Measurements from ENCODE around the gene BHLHA15.

BHLHA15 gene

DNA sequence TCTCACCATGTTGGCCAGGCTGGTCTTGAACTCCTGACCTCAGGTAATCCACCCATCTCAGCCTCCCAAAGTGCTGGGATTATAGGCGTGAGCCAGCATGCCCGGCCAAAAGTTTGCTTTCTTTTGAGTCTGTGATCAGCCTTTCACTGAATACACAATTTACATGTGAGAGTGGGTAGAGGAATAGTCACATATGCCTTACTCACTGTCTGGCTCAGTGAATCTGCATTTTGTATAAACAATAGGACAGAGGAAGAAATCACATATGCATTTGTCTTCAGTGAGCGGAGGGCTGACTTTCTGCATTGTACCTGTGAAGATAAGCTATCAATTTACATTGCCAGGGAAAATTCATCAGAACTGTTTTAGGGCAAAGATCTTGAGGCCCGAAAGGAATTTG lies 43.3 kb downstream of the BHLHA15 start:
- Histone ChIP-seq H2BK5ac (ENCODE audit: low read length) (no peak overlapping the region), H3K9me3 (replicated peaks in 1 of 2; ENCODE audit: control insufficient read depth in 2 of 2, insufficient read depth in 1 of 2, low read depth in 1 of 2, low read length in 2 of 2) (no peaks in the 10 kb centered on the region), H3K4me3 (ENCODE audit: low read length in 2 of 2) (no peak overlapping the region), H2BK12ac (ENCODE audit: low read length) (no peak overlapping the region), H3K14ac (ENCODE audit: low read length) (no peak overlapping the region), H3K27ac (replicated peaks; ENCODE audit: low read length) (no peak overlapping the region), H3K36me3 (replicated peaks in 1 of 2; ENCODE audit: control insufficient read depth in 2 of 2, insufficient read depth in 2 of 2, low read length in 2 of 2) (peaks cover 3 to 20% of the 10 kb centered on the region in 2 donors), H3K79me1 (ENCODE audit: low read depth, low read length) (peaks cover 9% of the 10 kb centered on the region), H2AK5ac (ENCODE audit: low read depth, low read length) (no peak overlapping the region), H3K4ac (ENCODE audit: low read length) (no peak overlapping the region), H2BK120ac (ENCODE audit: low read depth, low read length) (no peak overlapping the region), H3K27me3 (ENCODE audit: control insufficient read depth in 3 of 3, insufficient read depth in 3 of 3, low read depth in 1 of 3, low read length in 3 of 3) (peaks cover 0 to 1% (median 0%) of the 10 kb centered on the region in 3 experiments), H4K8ac (ENCODE audit: low read depth, low read length) (no peak overlapping the region), H3K18ac (ENCODE audit: low read length) (no peak overlapping the region), H3K23ac (ENCODE audit: low read depth, low read length, poor library complexity) (no peak overlapping the region), H3K9ac (ENCODE audit: low read depth, low read length, poor library complexity) (no peak overlapping the region), H2BK15ac (ENCODE audit: low read length) (no peak overlapping the region), H2AFZ (ENCODE audit: low read length) (no peak overlapping the region), H3K4me1 (ENCODE audit: control insufficient read depth in 2 of 2, insufficient read depth in 1 of 2, low read depth in 1 of 2, low read length in 2 of 2) (peaks cover 6 to 21% of the 10 kb centered on the region in 2 donors), H4K91ac (ENCODE audit: low read depth, low read length, poor library complexity) (no peak overlapping the region), H3K4me2 (ENCODE audit: insufficient read depth, low read length, poor library complexity, severe bottlenecking) (no peak overlapping the region)
- no CpG with 5 or more reads among the region's 4 CpGs for WGBS, 2 donors (ENCODE audit: extremely low coverage in 2 of 2, insufficient read length in 2 of 2, insufficient replicate concordance in 1 of 2)
- no peak for DNase-seq (ENCODE audit: low spot score)

- Histone ChIP-seq H3K27me3 (ENCODE audit: control insufficient read depth in 3 of 3, insufficient read depth in 3 of 3, low read depth in 1 of 3, low read length in 3 of 3) (peaks cover 0 to 1% (median 0%) of the 10 kb centered on the region in 3 experiments), H4K8ac (ENCODE audit: low read depth, low read length) (no peak overlapping the region), H3K9ac (ENCODE audit: low read depth, low read length, poor library complexity) (no peak overlapping the region), H3K36me3 (replicated peaks in 1 of 2; ENCODE audit: control insufficient read depth in 2 of 2, insufficient read depth in 2 of 2, low read length in 2 of 2) (peaks cover 3 to 21% of the 10 kb centered on the region in 2 donors), H3K4ac (ENCODE audit: low read length) (no peak overlapping the region), H2BK120ac (ENCODE audit: low read depth, low read length) (no peak overlapping the region), H3K9me3 (replicated peaks in 1 of 2; ENCODE audit: control insufficient read depth in 2 of 2, insufficient read depth in 1 of 2, low read depth in 1 of 2, low read length in 2 of 2) (no peaks in the 10 kb centered on the region), H2BK12ac (ENCODE audit: low read length) (no peak overlapping the region), H2AFZ (ENCODE audit: low read length) (peak overlapping the region; percentile 13), H3K4me2 (ENCODE audit: insufficient read depth, low read length, poor library complexity, severe bottlenecking) (no peak overlapping the region), H3K79me1 (ENCODE audit: low read depth, low read length) (peaks cover 9% of the 10 kb centered on the region), H2AK5ac (ENCODE audit: low read depth, low read length) (no peak overlapping the region), H3K4me3 (ENCODE audit: low read length in 2 of 2) (no peak overlapping the region), H3K14ac (ENCODE audit: low read length) (no peak overlapping the region), H2BK5ac (ENCODE audit: low read length) (no peak overlapping the region), H2BK15ac (ENCODE audit: low read length) (no peak overlapping the region), H3K4me1 (ENCODE audit: control insufficient read depth in 2 of 2, insufficient read depth in 1 of 2, low read depth in 1 of 2, low read length in 2 of 2) (peaks cover 6 to 21% of the 10 kb centered on the region in 2 donors), H4K91ac (ENCODE audit: low read depth, low read length, poor library complexity) (no peak overlapping the region), H3K23ac (ENCODE audit: low read depth, low read length, poor library complexity) (no peak overlapping the region), H3K18ac (ENCODE audit: low read length) (no peak overlapping the region), H3K27ac (replicated peaks; ENCODE audit: low read length) (no peak overlapping the region)
- no peak for DNase-seq (ENCODE audit: low spot score)
- WGBS, 2 donors (ENCODE audit: extremely low coverage in 2 of 2, insufficient read length in 2 of 2, insufficient replicate concordance in 1 of 2), result no CpG with 5 or more reads among the region's 11 CpGs
Measured at GRCh38 chr7:98254951-98255610, 43.8 kb downstream of the BHLHA15 start.

GRCh38 chr7:98256431-98256830 lies 45.2 kb downstream of the BHLHA15 start:
- WGBS, 2 donors (ENCODE audit: extremely low coverage in 2 of 2, insufficient read length in 2 of 2, insufficient replicate concordance in 1 of 2), result no CpG with 5 or more reads among the region's 7 CpGs
- Histone ChIP-seq H4K8ac (ENCODE audit: low read depth, low read length) (no peak overlapping the region), H3K9me3 (replicated peaks in 1 of 2; ENCODE audit: control insufficient read depth in 2 of 2, insufficient read depth in 1 of 2, low read depth in 1 of 2, low read length in 2 of 2) (peaks cover 0 to 7% of the 10 kb centered on the region in 2 donors), H3K4me3 (ENCODE audit: low read length in 2 of 2) (no peak overlapping the region), H3K23ac (ENCODE audit: low read depth, low read length, poor library complexity) (no peak overlapping the region), H2AFZ (ENCODE audit: low read length) (no peak overlapping the region), H3K9ac (ENCODE audit: low read depth, low read length, poor library complexity) (no peak overlapping the region), H2BK12ac (ENCODE audit: low read length) (no peak overlapping the region), H2AK5ac (ENCODE audit: low read depth, low read length) (no peak overlapping the region), H2BK5ac (ENCODE audit: low read length) (no peak overlapping the region), H4K91ac (ENCODE audit: low read depth, low read length, poor library complexity) (no peak overlapping the region), H3K27ac (replicated peaks; ENCODE audit: low read length) (no peak overlapping the region), H2BK120ac (ENCODE audit: low read depth, low read length) (no peak overlapping the region), H3K14ac (ENCODE audit: low read length) (no peak overlapping the region), H3K36me3 (replicated peaks in 1 of 2; ENCODE audit: control insufficient read depth in 2 of 2, insufficient read depth in 2 of 2, low read length in 2 of 2) (peaks cover 5 to 35% of the 10 kb centered on the region in 2 donors), H3K4me1 (ENCODE audit: control insufficient read depth in 2 of 2, insufficient read depth in 1 of 2, low read depth in 1 of 2, low read length in 2 of 2) (peaks cover 3 to 15% of the 10 kb centered on the region in 2 donors), H3K27me3 (ENCODE audit: control insufficient read depth in 3 of 3, insufficient read depth in 3 of 3, low read depth in 1 of 3, low read length in 3 of 3) (no peaks in the 10 kb centered on the region), H2BK15ac (ENCODE audit: low read length) (no peak overlapping the region), H3K79me1 (ENCODE audit: low read depth, low read length) (peaks cover 9% of the 10 kb centered on the region), H3K4me2 (ENCODE audit: insufficient read depth, low read length, poor library complexity, severe bottlenecking) (no peak overlapping the region), H3K18ac (ENCODE audit: low read length) (no peak overlapping the region), H3K4ac (ENCODE audit: low read length) (no peak overlapping the region)
- no peak for DNase-seq (ENCODE audit: low spot score)

GRCh38 chr7:98257701-98258100 lies 46.5 kb downstream of the BHLHA15 start:
- no peak for DNase-seq (ENCODE audit: low spot score)

More at GRCh38 chr7:98257701-98258100, 46.5 kb downstream of the BHLHA15 start:
- no peak overlapping the region for H3K18ac ChIP-seq (ENCODE audit: low read length)
- peaks cover 1 to 14% of the 10 kb centered on the region in 2 donors for H3K4me1 ChIP-seq (ENCODE audit: control insufficient read depth in 2 of 2, insufficient read depth in 1 of 2, low read depth in 1 of 2, low read length in 2 of 2)
- WGBS, 2 donors (ENCODE audit: extremely low coverage in 2 of 2, insufficient read length in 2 of 2, insufficient replicate concordance in 1 of 2), result no CpG with 5 or more reads among the region's 6 CpGs
- peaks cover 8 to 40% of the 10 kb centered on the region in 2 donors for H3K36me3 ChIP-seq (replicated peaks in 1 of 2; ENCODE audit: control insufficient read depth in 2 of 2, insufficient read depth in 2 of 2, low read length in 2 of 2)
- H2BK120ac ChIP-seq (ENCODE audit: low read depth, low read length), result no peak overlapping the region
- H3K9me3 ChIP-seq (replicated peaks in 1 of 2; ENCODE audit: control insufficient read depth in 2 of 2, insufficient read depth in 1 of 2, low read depth in 1 of 2, low read length in 2 of 2), result peaks cover 0 to 10% of the 10 kb centered on the region in 2 donors
- H3K9ac ChIP-seq (ENCODE audit: low read depth, low read length, poor library complexity), result no peak overlapping the region
- H3K23ac ChIP-seq (ENCODE audit: low read depth, low read length, poor library complexity), result no peak overlapping the region
- no peaks in the 10 kb centered on the region for H3K27me3 ChIP-seq (ENCODE audit: control insufficient read depth in 3 of 3, insufficient read depth in 3 of 3, low read depth in 1 of 3, low read length in 3 of 3)
- no peak overlapping the region for H3K27ac ChIP-seq (replicated peaks; ENCODE audit: low read length)
- H4K91ac ChIP-seq (ENCODE audit: low read depth, low read length, poor library complexity), result no peak overlapping the region
- H2AK5ac ChIP-seq (ENCODE audit: low read depth, low read length), result no peak overlapping the region
- no peak overlapping the region for H3K4me2 ChIP-seq (ENCODE audit: insufficient read depth, low read length, poor library complexity, severe bottlenecking)
- no peak overlapping the region for H2BK5ac ChIP-seq (ENCODE audit: low read length)
- no peak overlapping the region for H3K4me3 ChIP-seq (ENCODE audit: low read length in 2 of 2)
- no peak overlapping the region for H2BK15ac ChIP-seq (ENCODE audit: low read length)
- H3K4ac ChIP-seq (ENCODE audit: low read length), result no peak overlapping the region
- no peak overlapping the region for H2AFZ ChIP-seq (ENCODE audit: low read length)
- no peak overlapping the region for H2BK12ac ChIP-seq (ENCODE audit: low read length)
- H4K8ac ChIP-seq (ENCODE audit: low read depth, low read length), result no peak overlapping the region
- H3K79me1 ChIP-seq (ENCODE audit: low read depth, low read length), result peaks cover 2% of the 10 kb centered on the region
- no peak overlapping the region for H3K14ac ChIP-seq (ENCODE audit: low read length)

All from neuronal stem cell (in vitro differentiated cells).